Stomach (tissue), 9 donors: ENCODE results near the gene EPS8L3. TPM values are rescaled to one million over a fixed set of nuclear protein-coding genes. Genes with fewer than 3 reads are reported as not detected.

ENCODE experiments used
- DNase-seq, 2 donors: peaks; one replicate each; pipeline versions ENCODE4 v3.0.0 to v3.0.0-alpha.2; 2013 to 2019
- H3K27ac ChIP-seq, 5 donors: fragments of 200-600 bp in 4 of 5; sonication (generic) in 4 of 5; one replicate each; pipeline ENCODE4 v1.5.1; 2013 to 2019; ENCODE audit warnings: mild to moderate bottlenecking in 1 of 5, moderate library complexity in 1 of 5
- H3K27me3 ChIP-seq, 3 donors: fragments of 200-600 bp; sonication (generic); one replicate each; pipeline ENCODE4 v1.5.1; 2017 to 2019; ENCODE audit warnings: mixed run types in 1 of 3
- H3K36me3 ChIP-seq, 4 donors: fragments of 200-600 bp; sonication (generic); 1 replicate in 3 of 4; 2 replicates in 1 of 4; pipeline ENCODE4 v1.5.1; 2016 to 2019
- H3K4me1 ChIP-seq, 4 donors: fragments of 200-600 bp; sonication (generic); one replicate each; pipeline ENCODE4 v1.5.1; 2016 to 2019
- H3K4me3 ChIP-seq, 4 donors: fragments of 200-600 bp; sonication (generic) in 3 of 4; one replicate each; pipeline ENCODE4 v1.5.1; 2016 to 2019; ENCODE audit warnings: mild to moderate bottlenecking in 1 of 4
- H3K9me3 ChIP-seq, 4 donors: fragments of 200-600 bp; sonication (generic); one replicate each; pipeline ENCODE4 v1.5.1; 2016 to 2019
- EP300 ChIP-seq: sonication (generic); formaldehyde crosslinking; IDR thresholded peaks from one replicate; pipeline ENCODE4 v1.6.1; 2017; ENCODE audit warnings: antibody characterized with exemption
- POLR2A ChIP-seq, 4 donors: fragments of 450-650 bp; IDR thresholded peaks; one replicate each; pipeline ENCODE4 v1.6.1; 2016; ENCODE audit warnings: antibody characterized with exemption in 4 of 4, control low read depth in 2 of 4, mild to moderate bottlenecking in 1 of 4, moderate library complexity in 1 of 4
- POLR2AphosphoS5 ChIP-seq, 3 donors: sonication (generic); formaldehyde crosslinking; IDR thresholded peaks; one replicate each; pipeline ENCODE4 v1.6.1; 2016; ENCODE audit warnings: antibody characterized with exemption in 3 of 3
- WGBS, 5 donors: extraction: QIAGEN DNeasy Blood & Tissue Kit in 3 of 5; methylation state at CpG; one replicate each; pipeline versions ENCODE4 v1.1.5 to v1.1.7; 2013 to 2018; 5-methylcytosine and 5-hydroxymethylcytosine counted together
- intact Hi-C: fragments of 100-400 bp; cut with DNase I; formaldehyde crosslinking; loops from one replicate; pipeline ENCODE4 v1.15.1; 2023; ENCODE audit warnings: low total_unique reads
- polyA plus RNA-seq, 3 donors: library from polyadenylated mRNA; stranded (reverse); fragments of 200-250 nt; gene quantifications; one replicate each; pipeline ENCODE4 v1.2.3, GENCODE V29; 2013
- total RNA-seq, 5 donors: library from RNA; depleted of rRNA; stranded (reverse); fragments of >200 nt; gene quantifications; one replicate each; pipeline versions ENCODE4 v1.1.0 to v1.2.3, GENCODE V29; 2014 to 2016
- TF ChIP-seq, protein P1 (sequence below), 7 experiments: fragments of 450-650 bp in 4 of 7; fragments of 200-600 bp in 3 of 7; sonication (generic) in 3 of 7; IDR thresholded peaks; one replicate each; pipeline ENCODE4 v1.5.1; 2016 to 2019; ENCODE audit warnings: antibody characterized with exemption in 7 of 7, control low read depth in 2 of 7, mild to moderate bottlenecking in 1 of 7
- donor health status: healthy with polysubstance abuse.
- donor health status: Bipolar disorder and iron deficiency.
- donor health status: healthy.

Gene EPS8L3
- total and polyA plus RNA-seq, 8 donors = 9.5 to 299 (median 34.3) TPM

DNA sequence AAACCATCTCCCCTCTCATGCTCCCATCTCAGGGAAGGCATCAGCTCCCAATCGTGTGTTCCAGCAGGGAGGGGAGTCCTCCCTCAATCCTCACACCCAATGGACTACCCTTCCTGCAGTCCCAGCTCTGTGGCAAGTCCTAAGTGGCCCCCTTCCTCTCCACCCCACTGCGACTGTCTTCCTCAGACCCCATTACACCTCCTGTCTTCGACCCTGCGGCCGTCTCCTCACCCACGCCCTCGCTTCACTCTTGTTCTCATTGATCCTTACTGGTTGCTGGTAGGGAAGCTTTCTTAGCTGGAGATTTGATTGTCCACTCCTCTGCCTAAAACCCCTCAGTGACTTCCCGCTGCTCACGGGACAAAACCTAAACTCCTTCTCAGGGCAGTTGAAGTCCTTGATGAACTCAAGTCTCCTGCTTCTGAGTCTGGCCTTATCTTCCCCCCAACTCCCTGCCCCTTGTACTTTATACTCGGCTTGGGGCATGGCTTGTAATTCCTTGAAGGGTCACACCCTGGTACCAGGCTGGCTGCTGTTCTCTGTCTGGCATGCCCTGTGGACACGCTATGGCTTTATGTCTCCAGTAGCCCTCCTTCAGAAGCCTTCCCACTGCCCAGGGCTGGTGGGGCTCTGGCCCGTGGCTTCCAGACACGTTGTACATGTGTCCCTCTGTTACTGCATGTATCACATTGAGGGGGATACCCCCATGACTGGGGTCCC is 2.3 kb upstream of the EPS8L3 start:
- intact Hi-C loops = no loop called here
- peak; percentile 45 to 57 for DNase-seq

DNA sequence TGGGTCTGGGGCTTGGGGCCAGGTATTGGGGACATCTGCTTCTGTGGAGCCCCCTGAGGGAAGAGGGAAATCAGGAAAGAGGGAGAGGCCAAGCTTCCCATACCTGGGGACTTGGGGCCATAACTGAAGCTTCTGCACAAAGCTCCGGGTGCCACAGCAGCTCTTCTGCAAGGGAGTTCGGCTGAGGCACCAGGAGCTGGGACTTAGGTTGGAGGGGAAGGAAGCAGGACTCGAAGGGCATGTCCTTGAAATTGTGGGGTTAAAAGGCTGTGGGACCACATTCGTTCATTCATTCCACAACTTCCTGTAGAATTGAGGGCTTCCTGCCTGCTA is 1.7 kb upstream of the EPS8L3 start:
- Histone ChIP-seq H3K4me1 (peaks cover 21 to 65% (median 33%) of the 10 kb centered on the region in 4 donors), H3K4me3 (no peak overlapping the region), H3K9me3 (no peaks in the 10 kb centered on the region), H3K36me3 (peaks cover 0 to 4% (median 0%) of the 10 kb centered on the region in 4 donors), H3K27ac (peak overlapping the region in 4 of 5 donors; percentile 49 to 87 (median 78)), H3K27me3 (no peaks in the 10 kb centered on the region)
- intact Hi-C loops = no loop called here
- peak in 1 of 2 donors; percentile 21 for DNase-seq
- no peak for TF ChIP-seq POLR2A (IDR thresholded peaks at IDR 0.05)
- no peak for TF ChIP-seq POLR2AphosphoS5 (IDR thresholded peaks at IDR 0.05)
- no peak for TF ChIP-seq EP300
- TF ChIP-seq, protein P1, sequence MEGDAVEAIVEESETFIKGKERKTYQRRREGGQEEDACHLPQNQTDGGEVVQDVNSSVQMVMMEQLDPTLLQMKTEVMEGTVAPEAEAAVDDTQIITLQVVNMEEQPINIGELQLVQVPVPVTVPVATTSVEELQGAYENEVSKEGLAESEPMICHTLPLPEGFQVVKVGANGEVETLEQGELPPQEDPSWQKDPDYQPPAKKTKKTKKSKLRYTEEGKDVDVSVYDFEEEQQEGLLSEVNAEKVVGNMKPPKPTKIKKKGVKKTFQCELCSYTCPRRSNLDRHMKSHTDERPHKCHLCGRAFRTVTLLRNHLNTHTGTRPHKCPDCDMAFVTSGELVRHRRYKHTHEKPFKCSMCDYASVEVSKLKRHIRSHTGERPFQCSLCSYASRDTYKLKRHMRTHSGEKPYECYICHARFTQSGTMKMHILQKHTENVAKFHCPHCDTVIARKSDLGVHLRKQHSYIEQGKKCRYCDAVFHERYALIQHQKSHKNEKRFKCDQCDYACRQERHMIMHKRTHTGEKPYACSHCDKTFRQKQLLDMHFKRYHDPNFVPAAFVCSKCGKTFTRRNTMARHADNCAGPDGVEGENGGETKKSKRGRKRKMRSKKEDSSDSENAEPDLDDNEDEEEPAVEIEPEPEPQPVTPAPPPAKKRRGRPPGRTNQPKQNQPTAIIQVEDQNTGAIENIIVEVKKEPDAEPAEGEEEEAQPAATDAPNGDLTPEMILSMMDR (IDR thresholded peaks at IDR 0.05) = no peak
- WGBS, 5 donors = 72 to 91% (median 84%) methylated on average over 4 of the region's 4 CpGs

More for the DNA sequence above, 2.3 kb upstream of the EPS8L3 start:
- WGBS, 5 donors = 57 to 80% (median 77%) methylated on average over 13 of the region's 13 CpGs
- Histone ChIP-seq H3K36me3 (no peaks in the 10 kb centered on the region), H3K4me1 (peaks cover 21 to 65% (median 29%) of the 10 kb centered on the region in 4 donors), H3K27ac (peak overlapping the region in 3 of 5 donors; percentile 38 to 87 (median 49)), H3K9me3 (no peaks in the 10 kb centered on the region), H3K4me3 (no peak overlapping the region), H3K27me3 (no peaks in the 10 kb centered on the region)
- TF ChIP-seq POLR2AphosphoS5 (IDR thresholded peaks at IDR 0.05) (peak in 2 of 3 donors; percentile 38 to 62), EP300 (no peak)

DNA sequence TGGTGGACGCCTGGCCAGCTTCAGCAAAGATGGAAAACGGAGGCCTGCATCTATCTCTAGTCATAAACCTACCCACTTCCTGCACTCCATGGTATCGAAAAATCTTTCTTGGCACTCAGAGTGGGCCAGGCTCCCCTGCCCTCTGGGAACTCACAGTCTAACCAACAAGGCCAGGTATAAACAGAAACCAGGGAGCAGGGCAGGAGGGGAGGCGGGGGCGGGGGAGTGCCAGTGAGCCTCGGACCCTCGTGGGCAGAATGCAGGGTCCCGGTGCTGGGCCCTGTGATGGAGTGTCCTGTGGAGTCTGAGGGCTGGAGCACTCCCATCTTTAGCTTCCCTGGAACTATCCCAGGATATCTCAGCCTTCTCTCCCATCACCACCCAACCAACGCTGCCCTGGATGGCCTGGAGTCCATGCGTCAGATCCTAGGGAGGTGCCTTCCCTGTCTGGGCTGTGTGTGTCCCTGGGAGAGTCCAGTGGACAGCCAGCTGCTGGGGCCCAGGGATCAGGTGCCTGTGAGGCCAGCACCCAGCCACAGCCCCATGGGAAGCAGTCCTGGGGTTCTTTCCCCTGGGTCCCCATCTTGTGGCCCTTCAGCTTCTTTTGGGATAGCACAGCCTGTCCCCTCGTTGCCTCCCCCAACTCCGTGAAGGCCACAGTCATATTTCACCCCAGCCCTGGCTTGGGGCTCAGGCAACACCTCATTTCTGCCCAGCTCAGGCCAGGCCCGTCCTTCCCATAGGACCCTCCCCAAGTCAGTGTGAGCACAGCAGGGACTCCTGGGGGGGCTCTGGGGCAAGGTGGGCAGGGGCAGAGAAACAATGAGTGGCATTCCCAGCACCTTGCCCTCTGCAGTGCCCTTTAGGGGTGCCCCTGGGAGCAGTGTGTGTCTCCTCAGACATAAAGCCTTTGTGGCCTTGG is 1.1 kb upstream of the EPS8L3 start:
- peaks cover 21 to 65% (median 33%) of the 10 kb centered on the region in 4 donors for H3K4me1 ChIP-seq
- H3K27me3 ChIP-seq = no peaks in the 10 kb centered on the region
- 88 to 95% (median 94%) methylated on average over 13 of the region's 13 CpGs for WGBS, 5 donors
- TF ChIP-seq POLR2AphosphoS5 (IDR thresholded peaks at IDR 0.05) = no peak
- no peak for TF ChIP-seq EP300
- no peak for TF ChIP-seq POLR2A (IDR thresholded peaks at IDR 0.05)
- TF ChIP-seq, protein P1 (IDR thresholded peaks at IDR 0.05) = no peak
- no peak overlapping the region for H3K4me3 ChIP-seq
- DNase-seq = peak in 1 of 2 donors; percentile 24
- peaks cover 0 to 11% (median 1%) of the 10 kb centered on the region in 4 donors for H3K36me3 ChIP-seq
- intact Hi-C loops = no loop called here
- peak overlapping the region; percentile 65 to 89 (median 82) for H3K27ac ChIP-seq
- no peaks in the 10 kb centered on the region for H3K9me3 ChIP-seq

DNA sequence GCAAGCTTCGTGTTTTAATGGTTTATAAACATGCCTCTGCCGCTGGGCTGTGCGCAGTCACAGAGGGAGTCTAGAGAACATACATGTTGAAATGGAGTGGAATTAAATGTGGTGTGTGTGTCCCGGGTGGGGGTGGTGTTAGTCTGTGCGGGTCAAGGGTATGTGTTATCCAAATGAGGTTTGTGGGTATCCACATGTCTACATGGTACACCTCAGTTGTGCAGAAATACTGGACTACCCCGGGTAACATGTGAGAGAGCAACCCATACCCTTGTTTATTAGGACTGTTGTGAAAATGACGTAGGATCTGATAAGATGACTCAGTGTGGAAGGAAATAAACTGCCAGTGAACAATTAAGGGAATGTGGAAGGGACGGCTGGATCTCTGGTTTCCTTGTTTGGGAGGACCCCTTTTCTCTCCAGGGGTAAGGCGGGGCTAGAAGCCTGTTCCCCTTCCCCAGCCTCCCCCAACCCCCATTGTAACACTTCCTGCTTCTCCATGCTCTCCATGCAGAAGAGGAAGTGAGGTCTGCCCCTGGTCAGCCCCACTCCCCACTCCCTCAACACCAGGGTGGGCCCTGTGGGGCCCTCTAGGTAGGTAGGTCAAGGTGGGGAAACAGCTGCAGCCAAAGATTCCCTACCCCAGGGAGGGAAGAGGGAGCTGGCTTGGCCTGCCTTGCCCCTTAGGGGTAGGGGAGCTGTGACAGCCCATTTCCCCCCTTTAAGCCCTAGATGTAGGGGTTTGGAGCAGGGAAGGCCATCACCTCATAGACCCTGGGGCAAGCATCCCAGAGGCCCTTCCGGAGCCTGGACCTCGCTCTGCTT is 690 bp downstream of the EPS8L3 start:
- intact Hi-C loops = no loop called here
- Histone ChIP-seq H3K36me3 (peaks cover 0 to 29% (median 10%) of the 10 kb centered on the region in 4 donors), H3K4me1 (peaks cover 21 to 65% (median 33%) of the 10 kb centered on the region in 4 donors), H3K9me3 (no peaks in the 10 kb centered on the region), H3K27me3 (no peaks in the 10 kb centered on the region), H3K27ac (peak overlapping the region; percentile 65 to 89 (median 83)), H3K4me3 (peak overlapping the region in 3 of 4 donors; percentile 33 to 45 (median 36))
- 61 to 74% (median 69%) methylated on average over 9 to 11 of the region's 11 CpGs for WGBS, 5 donors
- DNase-seq = peak; percentile 35 to 77
- TF ChIP-seq, protein P1 (IDR thresholded peaks at IDR 0.05) = no peak
- TF ChIP-seq EP300 (no peak), POLR2AphosphoS5 (IDR thresholded peaks at IDR 0.05) (peak in 1 of 3 donors; percentile 57)
